NB4 (cell line): ENCODE measurements around the gene ARIH2.

Experiments used
- CTCF ChIP-seq: IDR thresholded peaks from one replicate; pipeline ENCODE4 v1.5.1; 2012; ENCODE audit warnings: low read depth, low read length
- POLR2A ChIP-seq: IDR thresholded peaks from 2 replicates; pipeline ENCODE4 v1.6.1; 2011; ENCODE audit warnings: mild to moderate bottlenecking; ENCODE audit not compliant: insufficient read length; ENCODE audit errors: extremely low read depth

DNA sequence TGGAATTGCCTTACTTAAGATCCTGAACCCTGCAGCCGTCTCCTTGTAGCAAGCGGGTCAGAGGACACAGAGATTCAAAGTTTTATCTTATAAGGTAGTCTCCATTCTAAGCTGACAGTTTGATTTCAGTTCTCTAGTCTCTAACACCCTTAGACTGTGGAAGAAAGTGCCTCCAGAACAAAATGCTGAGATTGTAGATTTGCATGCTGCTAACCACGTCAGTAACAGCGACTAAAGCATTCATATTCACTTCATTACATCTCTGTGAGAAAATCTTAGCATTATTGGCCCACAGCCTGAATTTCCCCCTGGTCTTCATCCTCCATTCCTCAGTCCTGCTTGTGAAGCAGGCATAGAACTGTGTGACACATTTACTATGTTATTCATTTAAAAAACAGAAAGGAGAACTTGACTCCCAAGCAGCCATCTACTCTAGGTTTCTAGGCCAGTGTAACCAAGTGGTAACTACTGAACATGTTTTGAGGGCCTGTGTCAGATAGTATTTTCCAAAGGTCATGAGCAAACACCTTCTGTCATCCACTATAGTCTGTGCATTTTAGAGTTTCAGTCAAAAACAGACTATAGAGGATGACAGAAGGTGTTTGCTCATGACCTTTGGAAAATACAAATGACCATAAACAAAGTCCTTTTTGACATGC, 27.4 kb downstream of the ARIH2 start:
- no peak for TF ChIP-seq POLR2A
- TF ChIP-seq CTCF = no peak
